ENCODE results near the gene ARHGAP19.

GRCh38 chr10:97195706-97196222 lies 96.7 kb downstream of the ARHGAP19 start:
- TF ChIP-seq POLR2A (IDR thresholded peaks at IDR 0.05; ENCODE audit: low read length) = no peak
- TF ChIP-seq GATA1 (IDR thresholded peaks at IDR 0.05; ENCODE audit: low read depth, low read length) = no peak
